Measurements from ENCODE around the gene DGKQ.

The DGKQ gene

DNA sequence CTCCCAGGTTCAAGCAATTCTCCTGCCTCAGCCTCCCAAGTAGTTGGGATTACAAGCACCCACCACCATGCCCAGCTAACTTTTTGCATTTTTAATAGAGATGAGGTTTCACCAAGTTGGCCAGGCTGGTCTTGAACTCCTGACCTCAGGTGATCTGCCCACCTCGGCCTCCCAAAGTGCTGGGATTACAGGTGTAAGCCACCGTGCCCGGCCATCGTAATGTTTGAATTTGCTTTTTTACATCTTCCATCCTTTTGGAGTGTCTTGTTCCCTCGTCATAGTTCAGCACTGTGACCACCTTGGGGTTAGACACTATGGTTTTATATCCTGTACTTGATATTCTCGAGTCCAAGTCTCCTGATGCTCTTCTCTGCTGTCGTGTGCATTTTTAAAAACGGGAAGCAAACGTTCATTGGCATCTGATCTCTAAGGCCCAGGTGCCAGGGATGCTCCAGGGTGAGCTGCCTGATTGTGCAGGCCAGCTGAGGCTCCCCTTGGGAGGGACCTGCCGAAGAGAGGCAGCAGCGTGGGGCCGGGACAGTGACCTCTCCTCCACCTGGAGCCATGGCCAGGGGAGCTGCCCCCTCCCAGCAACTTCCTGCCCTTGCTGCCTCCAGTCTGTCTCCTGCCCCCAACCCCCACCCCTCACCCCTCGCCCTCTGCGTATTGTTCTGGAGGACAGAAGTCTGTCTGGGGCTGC lies 16.7 kb downstream of the DGKQ start:
- DNase-seq (ENCODE audit: extremely low spot score), result no peak
- ChIA-PET POLR2A (interaction anchor here (0.7 kb wide), 1 partner anchor 97 kb away, joined by 10 read pairs; no protein-coding TSS in a partner anchor), CTCF (no interaction called here)
- TF ChIP-seq, protein P1, sequence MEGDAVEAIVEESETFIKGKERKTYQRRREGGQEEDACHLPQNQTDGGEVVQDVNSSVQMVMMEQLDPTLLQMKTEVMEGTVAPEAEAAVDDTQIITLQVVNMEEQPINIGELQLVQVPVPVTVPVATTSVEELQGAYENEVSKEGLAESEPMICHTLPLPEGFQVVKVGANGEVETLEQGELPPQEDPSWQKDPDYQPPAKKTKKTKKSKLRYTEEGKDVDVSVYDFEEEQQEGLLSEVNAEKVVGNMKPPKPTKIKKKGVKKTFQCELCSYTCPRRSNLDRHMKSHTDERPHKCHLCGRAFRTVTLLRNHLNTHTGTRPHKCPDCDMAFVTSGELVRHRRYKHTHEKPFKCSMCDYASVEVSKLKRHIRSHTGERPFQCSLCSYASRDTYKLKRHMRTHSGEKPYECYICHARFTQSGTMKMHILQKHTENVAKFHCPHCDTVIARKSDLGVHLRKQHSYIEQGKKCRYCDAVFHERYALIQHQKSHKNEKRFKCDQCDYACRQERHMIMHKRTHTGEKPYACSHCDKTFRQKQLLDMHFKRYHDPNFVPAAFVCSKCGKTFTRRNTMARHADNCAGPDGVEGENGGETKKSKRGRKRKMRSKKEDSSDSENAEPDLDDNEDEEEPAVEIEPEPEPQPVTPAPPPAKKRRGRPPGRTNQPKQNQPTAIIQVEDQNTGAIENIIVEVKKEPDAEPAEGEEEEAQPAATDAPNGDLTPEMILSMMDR (IDR thresholded peaks at IDR 0.05; ENCODE audit: control extremely low read depth, extremely low read depth, low read depth, missing control alignments), result no peak

DNA sequence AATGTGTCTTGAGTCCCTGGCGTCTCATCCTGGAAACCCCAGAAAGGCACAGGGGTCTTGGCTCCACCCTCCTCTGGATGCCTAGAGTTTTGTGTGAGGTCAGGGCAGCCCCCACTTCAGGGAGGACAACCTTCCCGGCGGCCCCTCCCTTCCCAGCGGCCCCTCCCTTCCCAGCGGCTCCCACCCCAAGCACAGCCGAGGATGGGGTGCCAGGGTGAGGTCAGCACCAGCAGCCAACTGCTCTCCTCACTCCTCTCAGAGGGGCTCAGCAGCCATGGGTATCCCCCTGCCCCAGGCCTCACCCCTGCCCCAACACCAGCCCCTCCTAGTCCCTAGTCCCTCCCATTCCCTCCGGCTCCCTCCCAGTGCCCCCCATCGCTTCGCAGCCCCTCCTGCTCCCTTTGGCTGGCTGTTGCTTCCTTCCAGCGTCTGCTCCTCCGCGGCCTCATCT lies 17.4 kb downstream of the DGKQ start:
- POLR2A ChIA-PET, result no interaction called here
- TF ChIP-seq, protein P1 (IDR thresholded peaks at IDR 0.05; ENCODE audit: control extremely low read depth, extremely low read depth, low read depth, missing control alignments), result no peak
- CTCF ChIA-PET, result no interaction called here
- DNase-seq (ENCODE audit: extremely low spot score), result no peak

DNA sequence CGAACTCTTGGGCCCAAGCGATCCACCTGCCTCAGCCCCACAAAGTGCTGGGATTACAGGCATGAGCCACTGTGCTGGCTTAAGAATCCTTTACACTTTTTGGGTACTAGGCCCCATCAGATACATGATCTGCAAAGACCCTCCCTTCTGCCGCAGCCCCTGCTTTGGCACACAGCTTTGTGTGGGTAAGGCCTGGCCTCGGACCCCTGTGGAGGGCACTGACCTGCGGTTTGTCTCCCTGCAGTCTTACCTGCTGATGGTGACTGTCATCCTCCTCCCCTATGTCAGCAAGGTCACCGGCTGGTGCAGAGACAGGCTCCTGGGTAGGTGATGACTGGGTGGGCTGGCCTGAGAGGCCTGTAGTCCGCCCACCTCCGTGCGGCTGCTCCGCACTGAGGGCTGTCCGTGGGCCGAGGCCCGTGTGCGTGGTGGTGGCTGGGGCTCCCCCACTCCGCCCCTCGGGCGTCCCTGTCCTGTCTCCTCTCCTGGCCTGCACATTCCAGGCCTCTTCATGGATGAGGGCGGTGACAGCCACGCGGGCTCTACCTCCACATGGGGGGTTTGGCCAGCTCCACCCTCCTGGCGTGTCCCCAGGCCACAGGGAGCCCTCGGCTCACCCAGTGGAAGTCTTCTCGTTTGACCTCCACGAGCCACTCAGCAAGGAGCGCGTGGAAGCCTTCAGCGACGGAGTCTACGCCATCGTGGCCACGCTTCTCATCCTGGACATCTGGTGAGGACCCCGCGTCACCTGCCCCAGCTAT lies 18.0 kb downstream of the DGKQ start:
- ChIA-PET CTCF (no interaction called here), POLR2A (no interaction called here)
- TF ChIP-seq, protein P1 (IDR thresholded peaks at IDR 0.05; ENCODE audit: control extremely low read depth, extremely low read depth, low read depth, missing control alignments), result no peak
- no peak for DNase-seq (ENCODE audit: extremely low spot score)

DNA sequence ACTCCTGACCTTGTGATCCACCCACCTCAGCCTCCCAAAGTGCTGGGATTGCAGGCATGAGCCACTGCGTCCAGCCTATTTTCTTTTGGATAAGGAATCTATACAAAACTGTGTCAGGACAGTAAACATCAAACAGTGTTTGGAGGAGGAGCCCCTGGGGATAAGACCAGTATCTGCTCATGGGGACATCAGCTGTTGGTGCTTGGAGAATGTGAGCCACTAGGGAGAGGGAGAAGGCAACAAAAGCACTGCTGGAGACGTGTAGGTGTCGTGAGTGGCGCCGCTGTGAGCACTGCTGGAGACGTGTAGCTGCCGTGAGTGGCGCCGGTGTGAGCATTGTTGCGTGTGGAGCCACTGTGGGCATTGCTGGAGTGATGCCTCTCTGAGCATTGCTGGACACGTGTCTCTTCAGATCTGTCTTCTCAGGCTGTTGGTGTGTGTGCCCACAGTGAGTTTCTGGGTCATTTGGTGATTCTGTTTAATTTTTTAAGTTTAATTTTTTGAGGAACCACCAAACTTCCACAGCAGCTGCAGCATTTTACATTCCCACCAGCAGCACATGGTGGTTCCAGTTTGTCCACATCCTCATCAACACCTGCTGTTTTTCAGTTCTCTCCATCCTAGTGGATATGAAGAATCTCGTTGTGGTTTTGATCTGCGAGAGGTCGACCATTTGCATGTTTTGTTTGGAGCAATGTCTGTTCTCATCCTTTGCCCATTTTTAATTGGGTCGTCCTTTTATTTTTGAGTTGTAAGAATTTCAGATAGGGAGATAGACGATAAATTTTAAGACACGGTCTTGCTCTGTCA lies 19.0 kb downstream of the DGKQ start:
- TF ChIP-seq, protein P1 (IDR thresholded peaks at IDR 0.05; ENCODE audit: control extremely low read depth, extremely low read depth, low read depth, missing control alignments), result no peak
- ChIA-PET POLR2A (no interaction called here), CTCF (no interaction called here)
- no peak for DNase-seq (ENCODE audit: extremely low spot score)

DNA sequence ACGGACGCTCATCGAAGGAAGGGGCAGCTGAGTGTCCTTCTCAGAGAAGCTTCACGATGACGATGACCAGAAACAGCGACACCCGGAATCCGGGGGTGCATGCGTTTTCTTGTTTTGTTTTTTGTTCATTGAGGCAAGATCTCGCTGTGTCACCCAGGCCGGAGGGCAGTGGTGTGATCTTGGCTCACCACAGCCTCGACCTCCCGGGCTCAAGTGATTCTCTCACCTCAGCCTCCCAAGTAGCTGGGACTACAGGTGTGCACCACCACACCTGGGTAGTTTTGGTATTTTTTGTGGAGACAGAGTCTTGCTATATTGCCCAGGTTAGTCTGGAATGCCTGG lies 19.8 kb downstream of the DGKQ start:
- DNase-seq (ENCODE audit: extremely low spot score), result no peak
- ChIA-PET POLR2A (no interaction called here), CTCF (no interaction called here)
- TF ChIP-seq, protein P1 (IDR thresholded peaks at IDR 0.05; ENCODE audit: control extremely low read depth, extremely low read depth, low read depth, missing control alignments), result no peak

DNA sequence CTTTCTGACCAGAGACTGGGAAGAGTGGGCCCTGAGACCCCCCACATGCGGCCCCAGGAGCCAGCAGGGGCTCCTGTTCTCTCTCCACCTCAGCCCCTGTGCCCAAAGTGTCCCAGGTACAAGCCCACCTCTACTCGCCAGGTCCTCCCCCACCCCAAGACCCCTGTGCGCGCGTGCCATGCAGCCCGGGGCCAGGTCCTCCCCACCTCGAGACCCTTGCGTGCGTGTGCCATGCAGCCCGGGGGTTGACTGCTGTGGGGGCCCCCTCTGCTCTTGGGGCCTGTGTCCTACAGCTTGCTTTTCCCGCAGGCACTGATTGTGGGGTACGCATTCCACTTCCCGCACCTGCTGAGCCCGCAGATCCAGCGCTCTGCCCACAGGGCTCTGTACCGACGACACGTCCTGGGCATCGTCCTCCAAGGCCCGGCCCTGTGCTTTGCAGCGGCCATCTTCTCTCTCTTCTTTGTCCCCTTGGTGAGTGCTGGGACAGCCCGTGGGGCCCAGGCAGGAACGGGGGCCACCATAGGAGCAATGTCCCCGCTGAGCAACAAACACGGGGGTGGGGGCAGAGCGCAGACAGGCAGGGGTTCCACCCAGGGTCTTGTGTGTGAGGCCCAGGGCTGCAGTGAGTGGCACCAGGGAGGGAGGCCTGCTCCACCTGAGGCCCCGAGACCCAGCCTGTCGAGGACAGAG lies 20.3 kb downstream of the DGKQ start:
- DNase-seq (ENCODE audit: extremely low spot score), result no peak
- TF ChIP-seq, protein P1 (IDR thresholded peaks at IDR 0.05; ENCODE audit: control extremely low read depth, extremely low read depth, low read depth, missing control alignments), result no peak
- ChIA-PET CTCF (no interaction called here), POLR2A (no interaction called here)
